MM.1S (cell line): ENCODE measurements around the gene VWA5B2.

Experiments
- CTCF ChIP-seq: fragments of 300-600 bp; sonication (generic); IDR thresholded peaks from 2 replicates; pipeline ENCODE4 v1.5.1; 2016; ENCODE audit warnings: antibody characterized with exemption, low read length, mixed read lengths
- EZH2 ChIP-seq: fragments of 300-600 bp; sonication (generic); optimal IDR thresholded peaks from 2 replicates; pipeline ENCODE3; 2017; ENCODE audit warnings: low read depth, mild to moderate bottlenecking, antibody characterized with exemption, low read length, mixed read lengths

DNA sequence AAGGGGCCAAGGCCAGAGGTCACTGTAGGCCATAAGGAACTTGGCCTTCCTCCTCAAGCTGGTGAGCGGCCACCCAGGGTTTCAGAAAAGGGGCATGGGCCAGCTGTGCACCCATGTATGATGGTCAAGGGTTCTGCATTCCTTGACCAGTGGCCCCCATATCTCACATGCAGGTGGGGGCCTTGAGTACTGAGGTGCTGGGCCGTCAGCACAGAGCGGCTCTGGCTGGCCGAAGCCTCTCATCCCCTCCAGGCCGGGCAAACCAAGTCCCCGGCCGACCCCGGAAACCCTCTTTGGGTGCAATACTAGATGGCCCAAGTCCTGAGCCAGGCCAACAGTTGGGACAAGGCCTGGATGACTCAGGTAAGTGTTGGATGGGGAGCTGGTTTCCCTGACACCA lies 9.8 kb downstream of the VWA5B2 start:
- no peak for TF ChIP-seq EZH2
- TF ChIP-seq CTCF = no peak
